Endothelial cell of umbilical vein (primary cell): Measurements from ENCODE around the gene CDO1. TPM values are rescaled to one million over a fixed set of nuclear protein-coding genes. Genes with fewer than 3 reads are reported as not detected.

Source experiments
- BruUV-seq: library from RNA; stranded (reverse); fragments of 400-500 nt; replicated peaks from 2 replicates; lab custom pipeline; 2021; lab: Mats Ljungman, UMichigan
- CTCF ChIA-PET: fragments of 300-600, 350-600 bp; sonication (Branson Sonifier 250); formaldehyde crosslinking; loops from one replicate; lab custom pipeline; 2021; ENCODE audit warnings: antibody characterized with exemption, inconsistent platforms; lab: Charles Lee
- POLR2A ChIA-PET: fragments of 300-600, 350-600 bp; sonication (Branson Sonifier 250); formaldehyde crosslinking; loops from one replicate; lab custom pipeline; 2021; ENCODE audit warnings: antibody characterized with exemption, inconsistent platforms; lab: Charles Lee
- DNase-seq: peaks from one replicate; pipeline ENCODE4 v3.0.0-alpha.2; 2011; ENCODE audit warnings: low read depth, low spot score
- FAIRE-seq: peaks from 2 replicates; lab custom pipeline; 2011; peaks lifted over from hg19 to GRCh38; lab: Jason Lieb, UNC
- H2AFZ ChIP-seq: 2 replicates; pipeline ENCODE4 v1.6.0; 2012; ENCODE audit warnings: low read depth, low read length, control low read depth, inconsistent platforms
- H3K27ac ChIP-seq: 2 replicates; pipeline ENCODE4 v1.5.1; 2011; ENCODE audit warnings: low read depth, mild to moderate bottlenecking, control low read depth, low read length, moderate library complexity; ENCODE audit not compliant: insufficient read depth
- H3K27me3 ChIP-seq, 2 experiments: 2 replicates each; pipeline versions ENCODE4 v1.6.0 to v1.6.1; 2011; ENCODE audit warnings: low read length in 2 of 2, mixed read lengths in 1 of 2; ENCODE audit not compliant: control insufficient read depth in 2 of 2, insufficient read depth in 2 of 2
- H3K36me3 ChIP-seq, 2 experiments: 2 replicates in 1 of 2; 3 replicates in 1 of 2; pipeline ENCODE4 v1.5.1; 2011; ENCODE audit warnings: low read length in 2 of 2, mild to moderate bottlenecking in 1 of 2, moderate library complexity in 1 of 2; ENCODE audit not compliant: control insufficient read depth in 2 of 2, insufficient read depth in 2 of 2; ENCODE audit errors: extremely low read depth in 1 of 2
- H3K4me1 ChIP-seq: 3 replicates; pipeline ENCODE4 v1.5.1; 2011; ENCODE audit warnings: mild to moderate bottlenecking, low read length; ENCODE audit not compliant: control insufficient read depth, insufficient read depth; ENCODE audit errors: extremely low read depth
- H3K4me2 ChIP-seq: 2 replicates; pipeline ENCODE4 v1.6.1; 2011; ENCODE audit warnings: low read length, control low read depth, mixed read lengths; ENCODE audit not compliant: insufficient read depth
- H3K4me3 ChIP-seq, 3 experiments: fragments of 200-600 bp in 1 of 3; sonication (generic), shearing (Covaris generic) in 1 of 3; replicated peaks in 1 of 3; 2 replicates each; pipeline ENCODE4 v1.5.1; 2011 to 2016; ENCODE audit warnings: control low read depth in 3 of 3, low read length in 3 of 3, mild to moderate bottlenecking in 2 of 3, inconsistent platforms in 1 of 3, low read depth in 1 of 3, moderate library complexity in 1 of 3; ENCODE audit not compliant: insufficient read depth in 1 of 3
- H3K79me2 ChIP-seq: 2 replicates; pipeline ENCODE4 v1.6.0; 2012; ENCODE audit warnings: low read length, inconsistent platforms; ENCODE audit not compliant: control insufficient read depth, insufficient read depth
- H3K9ac ChIP-seq: replicated peaks from 2 replicates; pipeline ENCODE3; 2011; ENCODE audit warnings: low read length, control low read depth; ENCODE audit not compliant: insufficient read depth; ENCODE audit errors: extremely low read depth
- H3K9me1 ChIP-seq: replicated peaks from 3 replicates; pipeline ENCODE4 v1.6.0; 2011; ENCODE audit warnings: mild to moderate bottlenecking, low read length; ENCODE audit not compliant: control insufficient read depth, insufficient read depth; ENCODE audit errors: extremely low read depth
- H3K9me3 ChIP-seq: replicated peaks from 2 replicates; pipeline ENCODE4 v1.5.1; 2012; ENCODE audit warnings: low read length, inconsistent platforms; ENCODE audit not compliant: control insufficient read depth, insufficient read depth
- H4K20me1 ChIP-seq: replicated peaks from 2 replicates; pipeline ENCODE3; 2011; ENCODE audit warnings: mild to moderate bottlenecking, low read length; ENCODE audit not compliant: control insufficient read depth, insufficient read depth; ENCODE audit errors: extremely low read depth
- EZH2 ChIP-seq: IDR thresholded peaks from 2 replicates; pipeline ENCODE4 v1.6.1; 2012; ENCODE audit warnings: borderline replicate concordance, low read depth, mild to moderate bottlenecking, moderate library complexity, low read length, inconsistent platforms; ENCODE audit not compliant: severe bottlenecking
- FOS ChIP-seq: IDR thresholded peaks from 2 replicates; pipeline ENCODE4 v1.6.1; 2011; ENCODE audit warnings: mild to moderate bottlenecking, low read length, moderate library complexity, borderline replicate concordance; ENCODE audit not compliant: insufficient read depth
- GATA2 ChIP-seq: IDR thresholded peaks from 2 replicates; pipeline ENCODE4 v1.7.0; 2011; ENCODE audit warnings: low read depth, mild to moderate bottlenecking, moderate library complexity, mixed read lengths, low read length; ENCODE audit not compliant: insufficient read length, insufficient read depth
- JUN ChIP-seq: IDR thresholded peaks from 2 replicates; pipeline ENCODE4 v1.6.1; 2011; ENCODE audit warnings: borderline replicate concordance, low read depth; ENCODE audit not compliant: insufficient read length, insufficient read depth
- MYC ChIP-seq: IDR thresholded peaks from one replicate; pipeline ENCODE4 v1.6.1; 2011; ENCODE audit warnings: mild to moderate bottlenecking, low read depth, low read length
- POLR2A ChIP-seq: IDR thresholded peaks from 2 replicates; pipeline ENCODE4 v1.6.1; 2012; ENCODE audit warnings: low read depth, mild to moderate bottlenecking, control low read depth, low read length
- POLR2AphosphoS5 ChIP-seq: IDR thresholded peaks from 2 replicates; pipeline ENCODE4 v1.6.1; 2012; ENCODE audit warnings: low read depth, mild to moderate bottlenecking, control low read depth, low read length, moderate library complexity; ENCODE audit not compliant: insufficient read depth
- dilution Hi-C: fragments of 300-500 bp; cut with MboI; formaldehyde crosslinking; loops from one replicate; pipeline ENCODE4 v1.15.0; 2019; ENCODE audit warnings: low sequenced_read_pairs; ENCODE audit not compliant: extremely low pct_ligation_motif_present
- intact Hi-C: fragments of 100-400 bp; cut with micrococcal nuclease; formaldehyde crosslinking; loops from one replicate; pipeline ENCODE4 v1.10.0; 2022
- polyA plus RNA-seq, 4 experiments: library from polyadenylated mRNA; depleted of rRNA in 3 of 4; stranded (reverse) in 3 of 4; unstranded in 1 of 4; fragments of >200 nt; gene quantifications; 2 replicates each; pipeline versions ENCODE4 v1.2.1 to v1.2.3, GENCODE V29; 2011 to 2012; ENCODE audit warnings: missing spikeins in 1 of 4
- total RNA-seq: library from RNA; stranded (reverse); gene quantifications from 2 replicates; pipeline ENCODE4 v1.2.3, GENCODE V29; 2021
- TF ChIP-seq, protein P1 (sequence below), 2 donors: IDR thresholded peaks; 1 replicate in 1 of 2; 2 replicates in 1 of 2; pipeline ENCODE4 v1.5.1; 2011; ENCODE audit warnings: low read length in 2 of 2, mild to moderate bottlenecking in 2 of 2, moderate library complexity in 2 of 2, control low read depth in 1 of 2, inconsistent platforms in 1 of 2, low read depth in 1 of 2; ENCODE audit not compliant: insufficient read depth in 1 of 2; ENCODE audit errors: extremely low read depth in 1 of 2
- TF ChIP-seq, protein P2 (sequence below): IDR thresholded peaks from 2 replicates; pipeline ENCODE4 v1.6.1; 2011; ENCODE audit not compliant: insufficient read depth, insufficient read length

CDO1 gene
- total and polyA plus RNA-seq, 2 donors (not counting 3 experiments of a cell fraction or from before 2014, with no cell fraction given) = 1.3 to 1.7 TPM

DNA sequence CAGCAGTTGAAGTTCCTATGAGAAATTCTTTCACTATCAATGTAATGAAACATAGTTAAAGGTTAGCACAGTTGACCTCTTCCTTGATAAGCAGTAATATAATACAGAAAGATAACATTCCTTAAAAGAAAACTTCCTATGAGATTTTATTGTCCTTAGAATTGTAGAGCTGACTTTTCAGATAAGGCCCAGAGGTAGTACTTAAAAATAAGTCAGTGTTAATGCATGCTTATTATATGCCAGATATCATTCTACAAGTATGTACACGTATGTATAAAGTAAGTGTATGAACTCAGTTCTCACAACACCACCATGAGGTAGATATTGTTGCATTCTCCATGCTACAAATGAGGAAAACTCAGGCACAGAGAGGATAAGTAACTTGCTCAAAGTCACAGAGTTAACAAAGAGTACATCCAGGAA is 40.6 kb upstream of the CDO1 start:
- DNase-seq (peak; percentile 79), FAIRE-seq (peak; percentile 54)
- H3K79me2 ChIP-seq = peaks cover 60% of the 10 kb centered on the region
- H3K9ac ChIP-seq = no peak overlapping the region
- no TSS peak for BruUV-seq
- peaks cover 19% of the 10 kb centered on the region for H3K4me1 ChIP-seq
- H3K9me3 ChIP-seq = no peaks in the 10 kb centered on the region
- no peak overlapping the region for H3K4me3 ChIP-seq
- H3K27me3 ChIP-seq = no peaks in the 10 kb centered on the region
- POLR2A ChIA-PET = no interaction called here
- CTCF ChIA-PET = interaction anchor here (1.0 kb wide), 2 partner anchors 9 to 14 kb away, joined by 3 read pairs; no protein-coding TSS in a partner anchor
- no peaks in the 10 kb centered on the region for H3K9me1 ChIP-seq
- H3K36me3 ChIP-seq = no peaks in the 10 kb centered on the region
- dilution Hi-C loops (no loop called here), intact Hi-C loops (no loop called here)
- TF ChIP-seq JUN (no peak), GATA2 (peak; percentile 7)
- TF ChIP-seq, protein P1, sequence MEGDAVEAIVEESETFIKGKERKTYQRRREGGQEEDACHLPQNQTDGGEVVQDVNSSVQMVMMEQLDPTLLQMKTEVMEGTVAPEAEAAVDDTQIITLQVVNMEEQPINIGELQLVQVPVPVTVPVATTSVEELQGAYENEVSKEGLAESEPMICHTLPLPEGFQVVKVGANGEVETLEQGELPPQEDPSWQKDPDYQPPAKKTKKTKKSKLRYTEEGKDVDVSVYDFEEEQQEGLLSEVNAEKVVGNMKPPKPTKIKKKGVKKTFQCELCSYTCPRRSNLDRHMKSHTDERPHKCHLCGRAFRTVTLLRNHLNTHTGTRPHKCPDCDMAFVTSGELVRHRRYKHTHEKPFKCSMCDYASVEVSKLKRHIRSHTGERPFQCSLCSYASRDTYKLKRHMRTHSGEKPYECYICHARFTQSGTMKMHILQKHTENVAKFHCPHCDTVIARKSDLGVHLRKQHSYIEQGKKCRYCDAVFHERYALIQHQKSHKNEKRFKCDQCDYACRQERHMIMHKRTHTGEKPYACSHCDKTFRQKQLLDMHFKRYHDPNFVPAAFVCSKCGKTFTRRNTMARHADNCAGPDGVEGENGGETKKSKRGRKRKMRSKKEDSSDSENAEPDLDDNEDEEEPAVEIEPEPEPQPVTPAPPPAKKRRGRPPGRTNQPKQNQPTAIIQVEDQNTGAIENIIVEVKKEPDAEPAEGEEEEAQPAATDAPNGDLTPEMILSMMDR (IDR thresholded peaks at IDR 0.05; ENCODE audit: extremely low read depth in 1 of 2, insufficient read depth in 1 of 2, low read depth in 1 of 2, low read length in 2 of 2) = no peak
- H4K20me1 ChIP-seq = peaks cover 14% of the 10 kb centered on the region
- H3K4me2 ChIP-seq = peak overlapping the region; percentile 65
- no peak overlapping the region for H3K27ac ChIP-seq
- no peak overlapping the region for H2AFZ ChIP-seq

DNA sequence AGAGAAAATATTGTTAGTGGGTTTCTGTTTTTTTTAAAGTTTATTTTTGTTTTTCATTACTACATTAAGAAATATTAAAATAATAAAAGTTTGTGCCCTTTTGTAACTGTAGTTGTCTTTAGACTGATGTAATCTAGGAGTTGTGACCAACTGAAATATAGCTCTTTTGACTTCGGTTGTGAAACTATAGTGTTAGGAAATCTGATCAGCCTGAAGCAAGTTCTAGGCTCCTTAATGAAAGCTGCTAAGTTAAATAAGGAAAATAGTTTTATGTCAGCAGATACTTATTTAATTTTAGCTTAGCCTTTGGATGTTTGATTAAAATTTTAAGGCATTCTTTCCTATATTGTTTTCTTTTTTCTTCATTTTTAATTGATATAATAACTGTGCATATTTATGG is 39.5 kb upstream of the CDO1 start:
- no peak overlapping the region for H3K4me2 ChIP-seq
- no peak for DNase-seq
- peaks cover 17% of the 10 kb centered on the region for H4K20me1 ChIP-seq
- no peaks in the 10 kb centered on the region for H3K9me1 ChIP-seq
- H3K9me3 ChIP-seq = no peaks in the 10 kb centered on the region
- no peak for FAIRE-seq
- H3K9ac ChIP-seq = no peak overlapping the region
- no peak overlapping the region for H3K4me3 ChIP-seq
- no peak overlapping the region for H3K27ac ChIP-seq
- intact Hi-C loops = no loop called here
- peaks cover 64% of the 10 kb centered on the region for H3K79me2 ChIP-seq
- no TSS peak for BruUV-seq
- H3K4me1 ChIP-seq = peaks cover 19% of the 10 kb centered on the region
- CTCF ChIA-PET = interaction anchor here (1.0 to 1.5 kb wide), 2 partner anchors 11 to 13 kb away, joined by 3 to 5 read pairs; no protein-coding TSS in a partner anchor
- dilution Hi-C loops = no loop called here
- no peaks in the 10 kb centered on the region for H3K27me3 ChIP-seq
- H2AFZ ChIP-seq = no peak overlapping the region
- POLR2A ChIA-PET = no interaction called here
- no peaks in the 10 kb centered on the region for H3K36me3 ChIP-seq
- no peak for TF ChIP-seq POLR2A
- TF ChIP-seq EZH2 = no peak
- no peak for TF ChIP-seq POLR2AphosphoS5
- no peak for TF ChIP-seq GATA2
- TF ChIP-seq, protein P2, sequence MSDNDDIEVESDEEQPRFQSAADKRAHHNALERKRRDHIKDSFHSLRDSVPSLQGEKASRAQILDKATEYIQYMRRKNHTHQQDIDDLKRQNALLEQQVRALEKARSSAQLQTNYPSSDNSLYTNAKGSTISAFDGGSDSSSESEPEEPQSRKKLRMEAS = no peak
- no peak for TF ChIP-seq JUN
- TF ChIP-seq FOS = no peak
- TF ChIP-seq, protein P1 (IDR thresholded peaks at IDR 0.05; ENCODE audit: extremely low read depth in 1 of 2, insufficient read depth in 1 of 2, low read depth in 1 of 2, low read length in 2 of 2) = no peak
- TF ChIP-seq MYC = no peak
